Pons (tissue), 1 donor: Measurements from ENCODE around the gene LSM3.

ENCODE experiments used
- DNase-seq: peaks from one replicate; pipeline ENCODE4 v3.0.0-alpha.2; 2016; ENCODE audit warnings: low spot score

The LSM3 gene

DNA sequence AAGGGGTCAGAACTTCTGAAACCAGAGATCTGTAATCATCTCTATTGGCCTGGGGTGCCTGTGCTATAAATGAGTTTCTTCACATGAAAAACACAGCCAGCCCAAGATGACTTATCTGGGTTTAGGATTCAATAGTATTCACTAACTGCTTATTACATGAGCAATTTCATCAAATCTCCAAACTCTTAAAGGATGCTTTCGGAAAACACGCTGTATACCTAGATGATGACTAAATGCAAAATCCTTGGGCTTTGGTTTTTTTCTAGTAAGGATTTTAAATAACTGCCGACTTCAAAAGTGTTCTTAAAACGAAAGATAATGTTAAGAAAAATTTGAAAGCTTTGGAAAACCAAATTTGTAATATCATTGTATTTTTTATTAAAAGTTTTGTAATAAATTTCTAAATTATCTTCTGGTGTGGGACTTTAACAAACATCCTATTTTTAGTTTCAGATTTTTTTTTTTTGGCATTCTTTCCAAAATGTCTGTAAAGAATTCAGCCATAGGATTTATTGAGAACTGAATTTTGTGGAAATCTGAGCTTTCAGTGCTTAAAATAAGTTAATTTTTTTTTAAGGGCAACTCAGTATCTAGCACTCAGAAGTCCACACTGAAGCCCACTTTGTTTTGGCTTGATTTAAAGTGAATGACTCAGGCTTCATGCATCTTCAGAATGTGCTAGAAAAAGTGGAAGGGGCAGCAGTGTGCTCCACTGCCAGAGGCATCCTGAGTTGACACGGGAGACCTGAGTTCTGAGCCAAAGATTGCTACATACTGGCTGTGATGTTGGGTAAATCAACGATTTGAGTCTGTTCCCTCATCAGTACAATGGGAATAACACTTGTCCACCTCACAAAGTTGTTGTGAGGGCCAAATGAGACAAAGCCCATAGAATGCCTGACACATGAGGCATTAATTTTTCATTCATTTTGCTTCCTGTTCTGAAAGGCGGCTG, 35.1 kb upstream of the LSM3 start:
- no peak for DNase-seq

DNA sequence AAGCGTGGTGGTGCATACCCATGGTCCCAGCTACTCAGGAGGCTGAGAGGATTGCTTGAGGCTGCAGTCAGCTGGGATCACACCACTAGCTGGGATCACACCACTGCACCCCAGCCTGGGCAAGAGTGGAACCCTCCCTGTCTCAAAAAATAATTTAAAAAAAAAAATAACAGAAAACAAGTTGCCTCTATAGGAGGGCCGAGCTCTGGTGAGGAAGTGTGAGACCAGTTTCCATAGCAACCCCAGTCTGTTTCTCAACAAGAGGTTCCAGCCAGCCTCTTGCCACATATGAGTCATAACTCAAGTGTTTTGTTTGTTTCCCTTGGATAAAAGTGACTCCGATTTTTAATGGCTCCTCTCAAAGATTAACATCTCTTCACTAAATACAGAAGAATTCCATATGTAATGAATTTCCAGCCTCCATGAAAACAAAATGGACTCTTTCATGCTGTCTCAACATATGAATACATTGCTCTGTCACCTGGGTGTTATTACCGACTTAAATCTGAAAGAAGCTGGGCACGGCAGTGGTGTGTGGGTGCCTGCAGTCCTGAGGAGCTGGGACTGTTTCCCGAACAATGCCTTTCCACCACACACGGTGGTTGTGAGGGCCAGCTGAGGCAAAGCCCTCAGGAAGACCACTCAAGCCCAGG, 34.1 kb upstream of the LSM3 start:
- peak; percentile 83 for DNase-seq

DNA sequence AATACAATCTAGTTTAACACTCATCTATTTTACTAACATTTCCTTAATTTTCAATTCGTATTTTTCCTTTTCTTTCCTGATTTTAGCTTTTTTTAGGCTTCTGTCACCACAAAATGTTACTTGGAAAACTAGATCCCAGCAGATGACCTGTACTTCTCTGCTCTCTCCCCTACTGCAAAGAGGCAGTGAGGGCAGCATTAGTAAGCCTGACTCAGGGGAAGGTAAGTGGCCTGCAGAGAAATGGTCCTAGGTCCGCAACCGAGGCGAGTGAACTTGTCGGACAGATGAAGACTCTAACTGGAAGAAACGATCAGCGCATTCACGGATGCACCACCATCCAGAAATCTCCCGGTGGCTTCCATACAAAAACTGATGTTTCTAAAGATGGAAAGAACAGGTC, 33.4 kb upstream of the LSM3 start:
- DNase-seq: no peak

DNA sequence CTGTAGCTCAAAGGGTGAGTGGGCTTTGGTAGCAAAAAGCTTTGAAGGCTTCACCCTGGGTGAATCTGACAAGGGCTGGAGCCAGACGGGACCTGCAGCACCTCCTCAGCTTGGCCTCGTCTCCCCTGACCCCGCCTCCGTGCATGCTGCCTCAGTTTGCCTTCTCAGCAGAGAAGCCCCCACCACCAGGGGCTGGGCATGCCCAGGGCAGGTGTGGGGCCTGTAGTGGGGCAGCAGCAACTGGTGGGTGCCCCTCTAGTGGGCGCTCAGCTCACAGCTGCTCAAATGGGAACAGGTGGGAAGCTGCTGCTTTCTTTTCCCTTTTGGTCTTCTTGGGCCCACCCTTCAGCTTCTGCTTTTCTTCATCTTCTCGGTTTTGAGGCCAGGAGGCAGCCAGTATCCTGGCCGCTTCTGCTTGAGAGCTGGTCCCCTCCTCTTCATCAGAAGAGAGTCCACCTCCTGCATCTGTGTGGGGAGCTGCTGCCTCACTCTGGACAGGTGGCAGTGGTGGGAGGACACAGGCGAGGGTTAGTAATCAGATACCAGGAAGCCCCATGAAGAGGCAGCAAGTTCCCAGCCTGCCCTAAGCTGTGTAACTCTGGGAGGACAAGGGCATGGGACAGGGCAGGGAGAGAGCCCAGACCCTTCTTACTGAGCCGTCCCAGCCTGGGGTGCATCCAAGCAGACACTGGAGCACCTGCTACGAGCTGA, 32.8 kb upstream of the LSM3 start:
- no peak for DNase-seq

DNA sequence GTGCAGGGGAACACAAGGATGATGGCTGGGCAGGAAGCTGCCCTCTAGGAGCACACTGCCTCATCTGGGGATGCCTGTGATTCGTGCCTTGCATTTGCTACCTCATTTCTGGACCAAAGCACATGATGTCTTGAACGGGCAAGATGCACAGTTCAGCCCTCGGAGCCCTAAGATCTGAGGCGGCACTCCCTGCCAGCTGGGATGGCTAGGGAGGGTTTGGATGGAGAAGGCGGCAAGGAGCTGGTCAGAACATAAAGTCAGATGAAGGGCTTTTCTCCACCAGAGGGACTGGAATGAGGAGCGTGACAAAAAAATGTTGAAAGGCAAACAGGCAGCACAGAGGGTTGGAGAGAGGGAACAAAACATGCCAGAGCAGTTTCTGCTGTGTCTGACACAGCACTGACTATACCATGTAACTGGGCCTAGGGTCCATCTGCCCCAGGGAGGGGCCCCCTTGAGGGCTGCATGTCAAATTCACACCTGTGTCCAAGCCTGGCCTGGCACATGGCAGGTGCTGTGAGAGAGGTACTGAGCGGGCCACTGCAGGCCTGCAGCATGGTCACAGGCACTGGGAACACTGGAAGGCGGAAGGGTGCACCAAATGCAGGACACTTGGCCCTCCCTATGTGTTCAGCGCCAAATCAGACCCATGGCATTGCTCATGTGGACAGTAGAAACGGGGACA, 32.1 kb upstream of the LSM3 start:
- DNase-seq: no peak

DNA sequence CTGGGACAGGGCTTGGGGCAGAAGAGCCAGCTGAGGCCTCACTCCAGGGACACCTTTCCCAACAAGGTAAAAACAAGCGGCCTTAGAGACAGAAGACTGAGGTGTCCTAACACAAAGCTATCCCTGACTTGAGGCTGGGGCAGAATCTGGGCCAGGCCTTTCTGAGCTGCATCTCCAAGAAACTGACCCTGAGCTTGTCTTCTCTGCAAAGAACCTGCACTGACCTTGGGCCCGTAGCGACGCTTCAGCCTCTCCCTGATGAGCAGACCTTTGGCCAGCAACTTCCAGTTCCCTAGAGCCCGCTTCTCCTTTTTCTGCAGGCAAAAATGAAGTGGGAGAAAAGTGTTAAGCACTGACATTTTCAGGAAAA, 31.6 kb upstream of the LSM3 start:
- no peak for DNase-seq

DNA sequence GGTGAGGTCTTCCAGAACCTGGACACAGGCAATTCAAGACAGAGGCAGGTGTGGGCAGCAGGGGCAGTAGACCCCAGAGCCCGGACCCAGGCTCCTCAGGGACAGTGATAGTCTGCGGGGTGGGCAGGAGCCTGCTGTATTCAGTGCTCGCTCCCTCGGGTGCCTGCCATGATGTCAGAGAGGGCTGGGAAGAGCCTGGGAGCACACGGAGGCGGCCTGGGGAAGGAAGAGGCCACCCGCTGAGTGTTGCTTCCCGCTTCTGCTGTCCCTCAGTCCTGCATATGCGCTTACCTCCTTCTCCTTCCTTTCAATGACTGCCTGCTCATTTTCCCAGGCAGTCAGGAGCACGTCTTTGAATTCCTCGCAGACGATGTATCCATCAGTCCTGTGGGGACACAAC, 31.0 kb upstream of the LSM3 start:
- DNase-seq: no peak

DNA sequence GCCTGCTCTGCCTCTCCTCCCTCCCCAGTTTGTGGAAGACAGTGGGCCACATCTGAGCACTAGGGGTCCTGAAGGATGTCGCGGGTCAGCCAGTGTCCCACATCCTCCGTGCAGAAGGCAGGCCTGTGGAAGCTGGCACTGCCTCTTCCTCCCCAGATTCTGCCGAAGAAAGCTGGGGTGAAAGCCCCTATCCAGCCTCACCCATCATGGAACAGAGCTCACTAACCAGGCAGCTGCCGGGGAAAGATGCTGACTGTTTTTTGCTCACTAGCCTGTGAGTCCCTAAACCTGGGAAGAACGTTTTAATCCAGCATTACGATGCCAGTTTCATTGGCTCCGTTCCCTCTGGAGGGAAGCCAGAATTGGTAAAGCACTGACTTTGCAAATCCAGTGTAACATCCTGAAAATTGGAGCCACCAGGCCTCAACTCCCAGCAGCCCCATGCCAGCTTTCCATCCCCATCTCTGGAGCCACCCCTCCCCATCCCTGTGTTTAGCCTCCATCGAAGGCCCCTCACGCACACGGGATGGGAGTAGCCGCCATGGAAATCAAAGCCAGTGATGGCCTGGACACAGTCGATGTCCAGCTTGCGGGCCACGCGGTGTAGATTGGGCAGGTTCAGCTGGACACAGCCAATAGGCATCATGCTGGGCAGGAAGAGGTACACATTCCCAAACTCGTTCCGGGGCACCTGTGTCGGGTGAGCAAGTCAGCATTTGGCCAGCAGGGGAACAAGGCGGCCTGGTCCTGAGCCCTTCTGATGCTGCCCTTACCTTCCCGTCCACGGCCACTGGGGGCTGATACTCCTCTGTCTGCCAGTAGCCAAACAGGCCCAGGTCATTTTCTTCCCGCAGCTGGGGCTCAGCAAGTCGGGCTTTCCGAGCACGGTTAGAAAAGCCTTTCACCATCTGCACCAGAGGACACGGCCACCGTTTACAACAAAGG, 30.3 kb upstream of the LSM3 start:
- DNase-seq: no peak

DNA sequence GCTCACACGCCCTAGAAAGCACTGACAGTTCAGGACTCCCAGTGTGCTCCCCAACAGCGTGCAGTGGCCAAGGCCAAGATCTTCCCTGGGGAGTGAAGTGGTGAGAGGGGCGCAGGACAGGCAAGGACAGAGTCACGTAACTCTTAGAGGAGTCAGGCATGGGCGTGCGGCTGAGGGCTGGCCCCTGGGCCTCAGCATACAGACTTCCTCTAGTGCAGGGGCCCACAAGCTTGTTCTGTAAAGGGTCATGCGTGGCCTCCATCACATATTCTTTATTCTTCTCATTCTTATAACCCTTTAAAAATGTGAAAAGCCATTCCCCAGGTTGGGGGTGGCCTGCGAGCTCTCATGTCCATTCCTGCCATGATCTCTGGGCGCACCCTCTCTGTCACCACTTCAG, 28.5 kb upstream of the LSM3 start:
- DNase-seq: no peak

DNA sequence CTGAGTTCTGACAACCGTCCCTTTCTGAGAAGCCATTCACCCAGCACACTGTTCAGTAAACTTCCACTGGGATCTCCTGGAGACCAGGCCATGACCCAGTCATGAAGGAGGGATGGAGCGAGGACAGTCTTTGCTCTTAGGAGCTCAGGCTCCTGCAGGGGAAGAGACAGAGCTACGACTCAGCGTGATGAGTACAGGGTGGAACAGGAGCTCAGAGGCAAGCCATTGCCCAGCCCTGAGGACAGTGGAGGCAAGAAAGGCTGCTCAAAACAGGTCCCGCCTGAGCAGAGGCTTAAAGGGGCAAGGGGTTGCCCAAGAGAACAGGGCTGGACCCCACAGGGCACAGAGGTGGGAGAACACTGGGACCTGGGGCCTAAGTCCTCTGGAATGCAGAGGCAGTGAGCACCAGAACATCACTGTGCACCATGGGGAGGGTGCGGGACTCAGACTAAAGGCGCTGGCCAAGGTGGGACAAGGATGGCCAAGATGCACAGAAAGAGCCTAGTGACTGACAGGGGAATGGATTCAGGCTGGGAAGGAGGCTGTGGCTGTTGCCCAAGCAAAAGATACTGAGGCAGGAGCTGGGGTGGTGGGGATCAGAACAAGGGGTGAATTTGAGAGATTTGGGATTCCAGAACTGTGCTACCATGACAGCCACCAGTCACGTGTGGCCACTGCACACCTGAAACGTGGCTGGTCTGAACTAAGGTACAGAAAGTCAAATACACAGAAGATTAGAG, 28.0 kb upstream of the LSM3 start:
- DNase-seq: no peak

DNA sequence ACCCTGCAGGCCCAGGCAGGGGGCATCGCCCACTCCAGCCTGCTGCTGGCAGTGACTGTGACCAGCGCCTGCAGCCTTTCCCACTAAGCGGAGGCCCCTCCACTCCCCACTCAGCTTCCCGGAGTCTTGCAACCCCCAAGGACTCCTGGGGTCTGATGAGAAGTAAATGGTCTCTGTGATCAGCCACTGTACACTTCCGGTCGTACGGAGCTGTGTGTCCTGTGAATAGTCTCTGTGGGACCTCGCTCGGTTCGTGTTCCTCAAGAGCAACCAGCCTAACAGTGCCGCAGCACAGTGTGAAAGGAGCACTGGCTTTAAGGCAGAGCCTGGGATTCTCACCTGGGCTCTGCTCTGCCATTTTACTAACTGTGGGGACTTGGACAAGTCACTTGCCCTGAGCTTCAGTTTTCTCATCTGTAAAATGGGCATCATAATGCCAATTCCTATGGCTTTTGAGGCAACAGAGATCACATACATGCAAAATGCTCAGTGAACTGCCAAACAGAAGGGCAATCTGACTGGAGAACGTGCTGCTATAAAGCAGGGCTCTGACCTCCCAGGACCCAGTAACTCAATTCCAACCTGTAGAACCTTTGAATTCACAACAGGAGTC, 27.0 kb upstream of the LSM3 start:
- DNase-seq: no peak

DNA sequence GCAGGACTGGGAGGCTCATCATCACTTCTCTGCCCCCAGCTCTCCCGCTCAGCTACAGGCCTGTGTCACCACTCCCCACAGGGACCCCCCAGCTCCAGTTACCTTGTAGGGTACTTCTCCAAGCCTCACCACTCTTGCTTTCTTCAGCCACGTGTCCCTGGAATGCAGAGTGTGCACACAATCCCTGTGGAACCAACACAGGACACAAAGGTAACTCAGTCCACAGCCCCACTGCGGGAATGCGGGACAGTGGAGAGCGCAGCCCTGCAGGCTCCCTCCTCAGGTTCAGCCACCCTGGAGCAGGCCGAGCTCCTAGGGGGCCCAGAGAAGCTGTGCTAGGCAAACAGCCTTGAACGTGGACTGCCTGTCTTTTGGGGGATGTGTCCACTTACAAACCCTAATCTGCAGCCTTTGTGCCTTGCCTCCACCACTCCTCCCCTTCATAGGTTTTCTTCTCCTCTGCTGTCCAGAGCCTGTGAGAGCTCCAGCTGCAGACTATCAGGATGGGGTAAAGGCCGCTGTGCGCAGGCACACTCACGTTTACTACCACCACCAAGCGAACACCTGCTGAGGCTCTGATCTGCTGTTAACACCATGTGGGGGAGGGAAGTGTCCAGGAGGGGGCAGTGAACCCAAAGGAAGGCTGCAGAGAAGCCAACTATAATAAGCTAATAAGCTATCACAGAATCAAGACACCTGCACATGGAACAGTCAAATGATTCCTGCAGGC, 26.2 kb upstream of the LSM3 start:
- DNase-seq: no peak

DNA sequence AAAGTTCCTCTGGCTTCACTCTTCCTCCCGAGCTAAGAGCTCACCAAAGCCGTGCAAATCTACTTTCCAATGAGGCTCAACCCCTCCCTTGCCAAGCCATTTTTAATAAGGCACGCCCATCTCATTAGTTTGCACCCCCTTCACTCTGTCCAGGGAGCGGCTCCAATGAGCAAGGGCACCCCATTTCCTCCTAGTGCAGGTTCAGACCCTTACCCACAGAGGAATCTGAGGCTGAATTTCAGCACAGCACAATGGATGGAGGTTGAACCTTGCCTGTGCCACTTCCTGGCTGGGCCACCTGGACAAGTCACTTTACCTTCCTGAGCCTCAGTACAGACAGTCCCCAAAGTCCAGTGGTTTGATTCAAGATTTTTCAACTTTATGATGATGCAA, 25.7 kb upstream of the LSM3 start:
- no peak for DNase-seq

DNA sequence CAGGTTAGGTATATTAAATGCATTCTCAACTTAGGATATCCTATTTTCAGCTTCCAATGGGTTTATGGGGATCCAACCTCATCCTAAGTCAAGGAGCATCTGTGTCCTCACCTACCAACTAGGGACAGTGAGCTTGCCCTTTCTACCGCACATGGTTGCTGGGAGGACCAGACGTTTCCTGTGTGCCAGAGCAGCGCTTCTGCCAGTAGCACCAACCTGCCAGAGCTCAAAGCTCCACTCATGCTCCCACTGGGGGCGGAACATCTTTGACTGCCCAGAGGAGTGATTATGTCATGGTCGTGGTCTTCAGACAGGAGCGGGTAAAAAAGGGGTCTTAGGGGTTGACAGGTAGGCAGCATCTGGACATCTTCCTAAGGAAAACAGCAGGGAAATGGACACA, 25.0 kb upstream of the LSM3 start:
- no peak for DNase-seq

DNA sequence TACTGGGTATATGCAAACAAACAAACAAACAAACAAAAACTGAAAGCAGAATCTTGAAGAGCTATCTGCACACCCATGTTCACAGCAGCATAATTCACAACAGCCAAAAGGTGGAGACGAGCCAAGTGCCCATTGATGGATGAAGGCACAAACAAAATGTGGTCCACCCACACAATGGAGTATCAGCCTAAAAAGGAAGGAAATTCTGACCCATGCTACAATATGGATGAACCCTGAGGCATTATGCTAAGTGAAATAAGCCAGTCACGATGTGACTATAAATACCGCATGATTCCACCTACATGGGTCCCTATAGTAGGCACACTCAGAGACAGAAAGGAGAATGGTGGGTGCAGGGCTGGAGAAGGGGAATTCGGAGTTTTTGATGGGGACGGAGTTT, 24.3 kb upstream of the LSM3 start:
- no peak for DNase-seq

DNA sequence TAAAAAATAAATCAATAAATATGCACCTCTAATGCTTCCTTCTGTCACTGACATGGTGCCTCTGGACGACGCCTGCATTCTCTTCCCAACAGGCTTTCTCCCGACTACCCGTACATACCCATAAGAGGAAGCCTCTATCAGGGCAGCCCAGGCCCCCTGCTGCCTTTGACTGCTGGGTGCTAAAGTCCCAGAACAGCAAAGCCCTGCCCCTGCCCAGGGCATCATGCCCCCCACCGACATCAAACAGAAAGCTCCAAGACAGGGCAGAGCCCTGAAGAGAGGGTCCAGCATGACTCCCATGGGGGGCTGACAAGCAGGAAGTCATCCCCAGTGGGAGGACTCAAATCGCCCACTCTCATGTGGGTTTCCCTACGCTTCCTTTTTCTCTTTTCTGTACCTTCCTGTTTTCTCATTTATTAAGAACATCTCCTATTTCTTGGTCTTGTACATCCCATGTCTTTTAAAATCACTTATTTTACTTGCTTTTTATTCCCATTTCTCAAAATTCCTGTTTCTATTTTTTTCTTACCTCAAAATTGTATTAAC, 23.6 kb upstream of the LSM3 start:
- DNase-seq: no peak

DNA sequence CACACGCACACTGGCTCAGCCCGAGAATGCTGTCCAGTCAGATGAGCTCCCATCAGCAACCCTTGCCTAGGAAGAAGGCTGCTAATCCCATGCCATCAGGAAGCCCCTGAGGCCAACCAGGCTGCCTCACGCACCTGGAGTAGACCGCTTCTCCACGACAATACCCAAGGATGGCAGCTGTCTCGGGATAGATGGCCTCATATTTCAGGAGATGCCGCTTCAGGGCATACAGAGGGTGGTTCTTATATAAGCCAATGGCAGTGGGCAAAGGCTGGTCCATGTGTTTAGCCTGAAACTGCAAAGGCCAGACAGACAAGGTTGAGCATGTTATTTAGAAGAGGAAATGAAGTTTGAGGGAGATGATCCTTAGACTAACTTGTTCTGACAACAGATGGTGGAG, 22.4 kb upstream of the LSM3 start:
- DNase-seq: no peak

DNA sequence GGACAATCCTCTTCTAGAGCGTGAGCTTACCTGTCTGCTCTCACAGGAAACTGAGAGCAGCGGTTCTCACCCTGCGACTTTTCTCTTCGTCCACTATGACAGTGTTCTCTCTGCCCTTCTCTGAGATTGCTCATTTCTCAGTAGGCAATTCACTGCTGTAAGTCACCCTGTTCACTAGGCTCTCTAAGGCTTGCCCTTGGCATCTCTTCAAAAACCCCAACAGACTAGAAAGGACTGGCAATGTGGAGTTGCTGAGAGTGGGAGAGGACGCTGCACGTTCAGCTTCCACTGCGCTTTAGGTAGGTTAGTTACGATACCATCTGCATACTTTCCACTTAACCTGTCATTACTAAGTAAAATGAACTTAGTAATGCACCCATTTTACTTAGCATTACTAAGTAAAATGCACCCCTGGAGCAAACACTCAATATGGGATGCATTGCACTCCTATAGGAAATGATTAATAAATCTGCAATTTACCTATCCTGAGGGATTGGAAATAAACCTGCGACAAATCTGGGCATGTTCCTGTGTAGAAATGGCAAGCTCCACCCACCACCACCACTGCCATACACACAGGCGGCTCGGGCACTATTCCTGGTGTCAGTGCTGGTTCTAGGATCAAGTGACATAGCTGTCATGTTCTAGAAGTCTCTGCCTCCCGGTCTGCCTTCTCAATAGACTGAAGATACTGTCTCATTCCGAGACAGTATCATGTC, 21.6 kb upstream of the LSM3 start:
- DNase-seq: no peak
